A673 (cell line): ENCODE results near the gene AKR7A2. TPM values are rescaled to one million over a fixed set of nuclear protein-coding genes. Genes with fewer than 3 reads are reported as not detected.

ENCODE experiments used
- BruUV-seq: library from RNA; stranded (reverse); fragments of 400-500 nt; replicated peaks from 2 replicates; lab custom pipeline; 2021; lab: Mats Ljungman, UMichigan
- CTCF ChIA-PET: fragments of 300-600 bp; sonication (Branson Sonifier 250); formaldehyde crosslinking; loops from one replicate; lab custom pipeline; 2022; ENCODE audit warnings: antibody characterized with exemption; lab: Charles Lee
- POLR2A ChIA-PET: fragments of 300-600 bp; sonication (Branson Sonifier 250); formaldehyde crosslinking; loops from one replicate; lab custom pipeline; 2022; ENCODE audit warnings: antibody characterized with exemption; ENCODE audit not compliant: low non-redundant PET; lab: Charles Lee
- DNase-seq: peaks from one replicate; pipeline ENCODE4 v3.0.0-alpha.2; 2015; ENCODE audit warnings: low spot score
- H3K27ac ChIP-seq: fragments of 200-600 bp; sonication (generic); 2 replicates; pipeline ENCODE4 v1.5.1; 2016; ENCODE audit warnings: mixed run types, low read depth, mild to moderate bottlenecking, mixed read lengths, antibody characterized with exemption, low read length; ENCODE audit not compliant: poor library complexity, severe bottlenecking
- H3K27me3 ChIP-seq: fragments of 200-600 bp; sonication (generic); replicated peaks from 2 replicates; pipeline ENCODE4 v1.6.1; 2017; ENCODE audit warnings: mixed run types, low read depth, mild to moderate bottlenecking, mixed read lengths, antibody characterized with exemption, low read length; ENCODE audit not compliant: insufficient read depth, poor library complexity
- H3K36me3 ChIP-seq: fragments of 200-600 bp; sonication (generic); 2 replicates; pipeline ENCODE4 v1.6.1; 2016; ENCODE audit warnings: mixed run types, mild to moderate bottlenecking, mixed read lengths, antibody characterized with exemption, low read length; ENCODE audit not compliant: insufficient read depth, poor library complexity, severe bottlenecking
- H3K4me1 ChIP-seq: fragments of 200-600 bp; sonication (generic); 2 replicates; pipeline ENCODE4 v1.6.1; 2017; ENCODE audit warnings: mixed run types, mild to moderate bottlenecking, mixed read lengths, antibody characterized with exemption, low read length; ENCODE audit not compliant: insufficient read depth, poor library complexity, severe bottlenecking
- H3K4me3 ChIP-seq: fragments of 200-600 bp; sonication (generic); 2 replicates; pipeline ENCODE4 v1.5.1; 2016; ENCODE audit warnings: low read depth, mixed run types, mild to moderate bottlenecking, mixed read lengths, low read length; ENCODE audit not compliant: poor library complexity, severe bottlenecking
- H3K9me3 ChIP-seq: fragments of 200-600 bp; sonication (generic); 2 replicates; pipeline ENCODE4 v1.6.1; 2016; ENCODE audit warnings: mixed run types, low read depth, mild to moderate bottlenecking, mixed read lengths, antibody characterized with exemption, low read length; ENCODE audit not compliant: poor library complexity, severe bottlenecking
- EZH2 ChIP-seq: fragments of 200-600 bp; sonication (generic); IDR thresholded peaks from 2 replicates; pipeline ENCODE4 v1.6.1; 2017; ENCODE audit warnings: borderline replicate concordance, low read depth, mild to moderate bottlenecking, mixed read lengths, antibody characterized with exemption, low read length; ENCODE audit not compliant: poor library complexity, severe bottlenecking
- intact Hi-C: fragments of 100-400 bp; cut with micrococcal nuclease; formaldehyde crosslinking; loops from one replicate; pipeline ENCODE4 v1.10.0; 2022; ENCODE audit not compliant: unreplicated experiment
- total RNA-seq: library from RNA; stranded (reverse); gene quantifications from 2 replicates; pipeline ENCODE4 v1.2.3, GENCODE V29; 2021
- TF ChIP-seq, protein P1 (sequence below): fragments of 300-800, 200-600 bp; sonication (generic); conservative IDR thresholded peaks from 2 replicates; pipeline ENCODE4 v1.5.1; 2017; ENCODE audit warnings: low read depth, mild to moderate bottlenecking, antibody characterized with exemption, low read length, moderate library complexity, mixed read lengths

The AKR7A2 gene
- total RNA-seq, 1 experiment from 2014 or later: 57.2 TPM

- ChIA-PET CTCF (no interaction called here), POLR2A (no interaction called here)
- H3K4me1 ChIP-seq: no peaks in the 10 kb centered on the region
- H3K27ac ChIP-seq: no peak overlapping the region
- BruUV-seq: no TSS peak
- no peak for DNase-seq
- no peaks in the 10 kb centered on the region for H3K9me3 ChIP-seq
- intact Hi-C loops: no loop called here
- H3K4me3 ChIP-seq: no peak overlapping the region
- TF ChIP-seq, protein P1, sequence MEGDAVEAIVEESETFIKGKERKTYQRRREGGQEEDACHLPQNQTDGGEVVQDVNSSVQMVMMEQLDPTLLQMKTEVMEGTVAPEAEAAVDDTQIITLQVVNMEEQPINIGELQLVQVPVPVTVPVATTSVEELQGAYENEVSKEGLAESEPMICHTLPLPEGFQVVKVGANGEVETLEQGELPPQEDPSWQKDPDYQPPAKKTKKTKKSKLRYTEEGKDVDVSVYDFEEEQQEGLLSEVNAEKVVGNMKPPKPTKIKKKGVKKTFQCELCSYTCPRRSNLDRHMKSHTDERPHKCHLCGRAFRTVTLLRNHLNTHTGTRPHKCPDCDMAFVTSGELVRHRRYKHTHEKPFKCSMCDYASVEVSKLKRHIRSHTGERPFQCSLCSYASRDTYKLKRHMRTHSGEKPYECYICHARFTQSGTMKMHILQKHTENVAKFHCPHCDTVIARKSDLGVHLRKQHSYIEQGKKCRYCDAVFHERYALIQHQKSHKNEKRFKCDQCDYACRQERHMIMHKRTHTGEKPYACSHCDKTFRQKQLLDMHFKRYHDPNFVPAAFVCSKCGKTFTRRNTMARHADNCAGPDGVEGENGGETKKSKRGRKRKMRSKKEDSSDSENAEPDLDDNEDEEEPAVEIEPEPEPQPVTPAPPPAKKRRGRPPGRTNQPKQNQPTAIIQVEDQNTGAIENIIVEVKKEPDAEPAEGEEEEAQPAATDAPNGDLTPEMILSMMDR: no peak
- no peak for TF ChIP-seq EZH2
- H3K36me3 ChIP-seq: peaks cover 13% of the 10 kb centered on the region
- H3K27me3 ChIP-seq: no peaks in the 10 kb centered on the region
These were observed 48.1 kb upstream of the AKR7A2 start for GRCh38 chr1:19360016-19360415.

DNA sequence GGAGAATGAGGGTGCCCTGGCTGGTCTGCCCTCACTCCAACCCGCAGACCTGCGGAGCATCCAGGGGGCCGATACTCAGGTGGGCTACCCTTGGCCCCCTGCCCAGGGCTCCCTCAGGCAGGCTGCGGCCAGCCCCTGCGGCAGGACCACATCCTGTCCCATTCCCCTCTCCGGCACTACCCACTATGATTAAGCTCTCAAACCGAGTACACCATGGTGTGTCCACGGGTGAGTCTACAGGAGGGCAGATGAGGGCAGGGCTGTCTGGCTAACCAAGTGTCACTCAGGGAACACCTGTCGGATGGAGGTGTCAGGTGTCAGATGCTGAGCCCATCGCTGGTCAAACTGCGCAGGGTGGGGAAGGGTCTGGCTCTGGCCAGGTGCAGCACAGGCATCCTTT lies 47.4 kb upstream of the AKR7A2 start:
- no peak for DNase-seq
- CTCF ChIA-PET: no interaction called here
- H3K4me3 ChIP-seq: no peak overlapping the region
- POLR2A ChIA-PET: no interaction called here
- H3K36me3 ChIP-seq: peaks cover 13% of the 10 kb centered on the region
- no peaks in the 10 kb centered on the region for H3K9me3 ChIP-seq
- intact Hi-C loops: no loop called here
- TF ChIP-seq EZH2: no peak
- TF ChIP-seq, protein P1: no peak
- H3K27me3 ChIP-seq: no peaks in the 10 kb centered on the region
- no peak overlapping the region for H3K27ac ChIP-seq
- H3K4me1 ChIP-seq: no peaks in the 10 kb centered on the region
- no TSS peak for BruUV-seq

GRCh38 chr1:19358710-19359109 lies 46.8 kb upstream of the AKR7A2 start:
- intact Hi-C loops: no loop called here
- Histone ChIP-seq H3K36me3 (peaks cover 13% of the 10 kb centered on the region), H3K9me3 (no peaks in the 10 kb centered on the region), H3K4me3 (no peak overlapping the region), H3K27ac (no peak overlapping the region), H3K27me3 (no peaks in the 10 kb centered on the region), H3K4me1 (no peaks in the 10 kb centered on the region)
- DNase-seq: no peak
- TF ChIP-seq, protein P1: no peak
- no peak for TF ChIP-seq EZH2
- ChIA-PET POLR2A (no interaction called here), CTCF (no interaction called here)
- no TSS peak for BruUV-seq
